PC-9 (cell line): ENCODE results near the gene TNFRSF8. TPM values are rescaled to one million over a fixed set of nuclear protein-coding genes. Genes with fewer than 3 reads are reported as not detected.

ENCODE experiments used
- BruUV-seq: library from RNA; stranded (reverse); fragments of 400-500 nt; replicated peaks from 2 replicates; lab custom pipeline; 2021; lab: Mats Ljungman, UMichigan
- CTCF ChIA-PET: fragments of 300-600 bp; sonication (Branson Sonifier 250); formaldehyde crosslinking; loops from one replicate; lab custom pipeline; 2022; ENCODE audit warnings: antibody characterized with exemption; lab: Charles Lee
- POLR2A ChIA-PET: fragments of 300-600 bp; sonication (Branson Sonifier 250); formaldehyde crosslinking; loops from one replicate; lab custom pipeline; 2022; ENCODE audit warnings: antibody characterized with exemption; ENCODE audit not compliant: unreplicated experiment; lab: Charles Lee
- DNase-seq, 2 experiments: peaks; one replicate each; pipeline versions ENCODE4 v3.0.0 to v3.0.0-alpha.2; 2015 to 2022; ENCODE audit warnings: mixed read lengths in 1 of 2
- H2AFZ ChIP-seq: fragments of 200-600 bp; sonication (generic); 2 replicates; pipeline ENCODE4 v1.8.1; 2017; ENCODE audit warnings: antibody characterized with exemption
- H3F3A ChIP-seq: fragments of 200-600 bp; sonication (generic); 2 replicates; pipeline ENCODE4 v1.8.1; 2017; ENCODE audit warnings: antibody characterized with exemption, mild to moderate bottlenecking, low read depth; ENCODE audit not compliant: insufficient read depth
- H3K27ac ChIP-seq: fragments of 200-600 bp; sonication (generic); 2 replicates; pipeline ENCODE4 v1.6.1; 2016; ENCODE audit warnings: mixed run types
- H3K27me3 ChIP-seq: fragments of 200-600 bp; sonication (generic); 2 replicates; pipeline ENCODE4 v1.6.1; 2016; ENCODE audit warnings: low read depth, mixed run types; ENCODE audit not compliant: insufficient read depth
- H3K36me3 ChIP-seq: fragments of 200-600 bp; sonication (generic); 2 replicates; pipeline ENCODE4 v1.6.1; 2016; ENCODE audit warnings: low read depth, mixed run types
- H3K4me1 ChIP-seq: fragments of 200-600 bp; sonication (generic); replicated peaks from 2 replicates; pipeline ENCODE4 v1.6.1; 2016; ENCODE audit warnings: mixed run types; ENCODE audit not compliant: insufficient read depth
- H3K4me2 ChIP-seq: fragments of 200-600 bp; sonication (generic); 2 replicates; pipeline ENCODE4 v1.6.1; 2017; ENCODE audit warnings: mixed run types
- H3K4me3 ChIP-seq: fragments of 200-600 bp; sonication (generic); 2 replicates; pipeline ENCODE4 v1.6.1; 2016; ENCODE audit warnings: mixed run types
- H3K79me2 ChIP-seq: fragments of 200-600 bp; sonication (generic); 2 replicates; pipeline ENCODE4 v1.6.1; 2017; ENCODE audit warnings: low read depth, mixed run types
- H3K9me2 ChIP-seq: fragments of 200-600 bp; sonication (generic); 2 replicates; pipeline ENCODE4 v1.8.1; 2017; ENCODE audit warnings: mild to moderate bottlenecking; ENCODE audit not compliant: insufficient read depth
- H3K9me3 ChIP-seq: fragments of 200-600 bp; sonication (generic); 2 replicates; pipeline ENCODE4 v1.8.1; 2016; ENCODE audit warnings: low read depth; ENCODE audit not compliant: insufficient read depth
- H4K20me1 ChIP-seq: fragments of 200-600 bp; sonication (generic); 2 replicates; pipeline ENCODE4 v1.8.1; 2017; ENCODE audit not compliant: insufficient read depth
- CTCF ChIP-seq: fragments of 200-600 bp; sonication (generic); conservative IDR thresholded peaks from 2 replicates; pipeline ENCODE4 v1.6.1; 2017; ENCODE audit warnings: mixed run types, antibody characterized with exemption, mild to moderate bottlenecking, moderate library complexity
- EZH2 ChIP-seq: fragments of 200-600 bp; sonication (generic); IDR thresholded peaks from 2 replicates; pipeline ENCODE4 v1.8.0; 2017; ENCODE audit warnings: antibody characterized with exemption, low read depth
- intact Hi-C: fragments of 100-400 bp; cut with micrococcal nuclease; formaldehyde crosslinking; loops from one replicate; pipeline ENCODE4 v1.10.0; 2022; ENCODE audit not compliant: unreplicated experiment
- total RNA-seq: library from RNA; stranded (reverse); gene quantifications from 2 replicates; pipeline ENCODE4 v1.2.3, GENCODE V29; 2021

TNFRSF8 gene
- total RNA-seq, 1 experiment from 2014 or later = not detected

GRCh38 chr1:12015499-12015898 is 47.6 kb upstream of the TNFRSF8 start:
- no TSS peak for BruUV-seq
- intact Hi-C loops = no loop called here
- TF ChIP-seq CTCF (no peak), EZH2 (no peak)
- POLR2A ChIA-PET = no interaction called here
- Histone ChIP-seq H3K36me3 (no peaks in the 10 kb centered on the region), H4K20me1 (no peaks in the 10 kb centered on the region), H3K9me3 (no peaks in the 10 kb centered on the region), H3K79me2 (0 out of 2 replicates have a peak, but pooled peaks cover 5% of the 10 kb centered on the region), H2AFZ (no peak overlapping the region), H3K9me2 (no peaks in the 10 kb centered on the region), H3K27ac (no peak overlapping the region), H3K27me3 (no peaks in the 10 kb centered on the region), H3K4me2 (no peak overlapping the region), H3K4me1 (no peaks in the 10 kb centered on the region; the same call in 1 of the 2 replicates), H3K4me3 (no peak overlapping the region), H3F3A (peaks cover 11% of the 10 kb centered on the region; the same call in 1 of the 2 replicates)
- no peak for DNase-seq
- CTCF ChIA-PET = interaction anchor here (0.6 kb wide), 1 partner anchor 774 kb away, joined by 4 read pairs; no protein-coding TSS in a partner anchor

GRCh38 chr1:12016182-12016581 is 46.9 kb upstream of the TNFRSF8 start:
- Histone ChIP-seq H3K9me2 (no peaks in the 10 kb centered on the region), H3K4me3 (no peak overlapping the region), H3K27ac (no peak overlapping the region), H4K20me1 (no peaks in the 10 kb centered on the region), H3K79me2 (0 out of 2 replicates have a peak, but pooled peaks cover 5% of the 10 kb centered on the region), H3F3A (peaks cover 11% of the 10 kb centered on the region; the same call in 1 of the 2 replicates), H3K9me3 (no peaks in the 10 kb centered on the region), H3K4me2 (no peak overlapping the region), H3K27me3 (no peaks in the 10 kb centered on the region), H3K4me1 (no peaks in the 10 kb centered on the region; the same call in 1 of the 2 replicates), H2AFZ (no peak overlapping the region), H3K36me3 (no peaks in the 10 kb centered on the region)
- DNase-seq = no peak
- TF ChIP-seq EZH2 (no peak), CTCF (no peak)
- no TSS peak for BruUV-seq
- ChIA-PET POLR2A (interaction anchor here (0.6 kb wide), 1 partner anchor 210 kb away, joined by 3 read pairs; no protein-coding TSS in a partner anchor), CTCF (interaction anchor here (0.6 kb wide), 1 partner anchor 773 kb away, joined by 4 read pairs; no protein-coding TSS in a partner anchor)
- intact Hi-C loops = no loop called here

- H2AFZ ChIP-seq = peak overlapping the region; percentile 87
- no peak overlapping the region for H3K27ac ChIP-seq
- intact Hi-C loops = loop anchor here (2.0 kb wide), 1 partner anchor 111 kb away; no protein-coding TSS in a partner anchor
- no peaks in the 10 kb centered on the region for H3K9me2 ChIP-seq
- H4K20me1 ChIP-seq = no peaks in the 10 kb centered on the region
- no peaks in the 10 kb centered on the region for H3K36me3 ChIP-seq
- H3K9me3 ChIP-seq = no peaks in the 10 kb centered on the region
- H3K27me3 ChIP-seq = no peaks in the 10 kb centered on the region
- H3K4me2 ChIP-seq = peak overlapping the region; percentile 80
- ChIA-PET POLR2A (interaction anchor here (0.5 to 2.0 kb wide), 3 partner anchors 110 to 1768 kb away, joined by 5 to 33 read pairs (median 9); no protein-coding TSS in a partner anchor), CTCF (no interaction called here)
- H3K79me2 ChIP-seq = 0 out of 2 replicates have a peak, but pooled peaks cover 5% of the 10 kb centered on the region
- DNase-seq = no peak
- TSS peak; percentile 55 for BruUV-seq
- TF ChIP-seq EZH2 = no peak
- no peak for TF ChIP-seq CTCF
- H3K4me1 ChIP-seq = no peaks in the 10 kb centered on the region; the same call in 1 of the 2 replicates
- H3K4me3 ChIP-seq = peak overlapping the region; percentile 74
- no peaks in the 10 kb centered on the region; the same call in 1 of the 2 replicates for H3F3A ChIP-seq
Observed at GRCh38 chr1:12019858-12020509, 43.1 kb upstream of the TNFRSF8 start.
